ENCODE data around the gene CFAP410. TPM values are rescaled to one million over a fixed set of nuclear protein-coding genes. Genes with fewer than 3 reads are reported as not detected.

Gene CFAP410
- total RNA-seq, 2 experiments from 2014 or later, result 15.1 to 20.6 TPM

- Histone ChIP-seq H2AFZ (ENCODE audit: low read length) (peak within 1 kb of the TSS; percentile 67; the same call in 1 of the 2 replicates), H3K9me2 (ENCODE audit: insufficient read depth, low read length) (no peaks in the 10 kb centered on the region), H3K4me3 (ENCODE audit: low read depth, low read length, poor library complexity, severe bottlenecking) (peak within 1 kb of the TSS; percentile 86), H3K27ac (ENCODE audit: low read depth, low read length, poor library complexity, severe bottlenecking) (peak within 1 kb of the TSS; percentile 81), H3K79me2 (ENCODE audit: insufficient read depth, low read depth, low read length) (peaks cover 7% of the 10 kb centered on the region; the same call in 1 of the 2 replicates), H3K4me2 (ENCODE audit: low read length) (peak within 1 kb of the TSS; percentile 96), H3K9me3 (ENCODE audit: low read length) (no peaks in the 10 kb centered on the region), H4K20me1 (ENCODE audit: insufficient read depth, low read length) (no peaks in the 10 kb centered on the region; the same call in 1 of the 2 replicates), H3K4me1 (ENCODE audit: insufficient read depth, low read length, poor library complexity, severe bottlenecking) (peaks cover 87% of the 10 kb centered on the region), H3K36me3 (ENCODE audit: insufficient read depth, low read length) (no peaks in the 10 kb centered on the region)
- intact Hi-C loops (cut with micrococcal nuclease; ENCODE audit: unreplicated experiment), result no loop called here
- BruUV-seq (replicated peaks), result no TSS peak
- CTCF ChIA-PET (ENCODE audit: unreplicated experiment), result no interaction called here
- TF ChIP-seq EZH2phosphoT487 (IDR thresholded peaks at IDR 0.05; ENCODE audit: borderline replicate concordance, low read depth, low read length) (no peak), CTCF (conservative IDR thresholded peaks at IDR 0.05; ENCODE audit: low read length) (no peak)
- POLR2A ChIA-PET, result no interaction called here
- peak; percentile 81 for DNase-seq (ENCODE audit: low spot score)
These were observed 39.5 kb downstream of the CFAP410 start, which contains the start of gene PFKL for GRCh38 chr21:44299458-44300261. PFKL (plus strand) TSS chr21:44300053; CDS start chr21:44300106, 53 bp downstream.

GRCh38 chr21:44299085-44299457, 40.1 kb downstream of the CFAP410 start:
- Histone ChIP-seq H3K27ac (ENCODE audit: low read depth, low read length, poor library complexity, severe bottlenecking) (peak overlapping the region; percentile 81), H3K9me3 (ENCODE audit: low read length) (no peaks in the 10 kb centered on the region), H4K20me1 (ENCODE audit: insufficient read depth, low read length) (no peaks in the 10 kb centered on the region; the same call in 1 of the 2 replicates), H3K4me3 (ENCODE audit: low read depth, low read length, poor library complexity, severe bottlenecking) (peak overlapping the region; percentile 86), H3K4me2 (ENCODE audit: low read length) (peak overlapping the region; percentile 96), H2AFZ (ENCODE audit: low read length) (peak overlapping the region; percentile 67; the same call in 1 of the 2 replicates), H3K79me2 (ENCODE audit: insufficient read depth, low read depth, low read length) (peaks cover 7% of the 10 kb centered on the region; the same call in 1 of the 2 replicates), H3K4me1 (ENCODE audit: insufficient read depth, low read length, poor library complexity, severe bottlenecking) (peaks cover 85% of the 10 kb centered on the region), H3K9me2 (ENCODE audit: insufficient read depth, low read length) (no peaks in the 10 kb centered on the region), H3K36me3 (ENCODE audit: insufficient read depth, low read length) (no peaks in the 10 kb centered on the region)
- intact Hi-C loops (cut with micrococcal nuclease; ENCODE audit: unreplicated experiment), result no loop called here
- CTCF ChIA-PET (ENCODE audit: unreplicated experiment), result no interaction called here
- TF ChIP-seq CTCF (conservative IDR thresholded peaks at IDR 0.05; ENCODE audit: low read length), result no peak
- DNase-seq (ENCODE audit: low spot score), result peak; percentile 57
- BruUV-seq (replicated peaks), result no TSS peak
- POLR2A ChIA-PET, result no interaction called here

GRCh38 chr21:44298301-44298700, 40.9 kb downstream of the CFAP410 start:
- Histone ChIP-seq H3K4me1 (ENCODE audit: insufficient read depth, low read length, poor library complexity, severe bottlenecking) (peaks cover 78% of the 10 kb centered on the region), H3K4me3 (ENCODE audit: low read depth, low read length, poor library complexity, severe bottlenecking) (no peak overlapping the region), H4K20me1 (ENCODE audit: insufficient read depth, low read length) (no peaks in the 10 kb centered on the region), H3K79me2 (ENCODE audit: insufficient read depth, low read depth, low read length) (peaks cover 7% of the 10 kb centered on the region; the same call in 1 of the 2 replicates), H3K27ac (ENCODE audit: low read depth, low read length, poor library complexity, severe bottlenecking) (peak overlapping the region; percentile 81), H3K9me3 (ENCODE audit: low read length) (no peaks in the 10 kb centered on the region), H3K36me3 (ENCODE audit: insufficient read depth, low read length) (no peaks in the 10 kb centered on the region), H2AFZ (ENCODE audit: low read length) (no peak overlapping the region), H3K4me2 (ENCODE audit: low read length) (0 out of 2 replicates have a peak overlapping the region, but pooled peaks have one; percentile 43), H3K9me2 (ENCODE audit: insufficient read depth, low read length) (no peaks in the 10 kb centered on the region)
- intact Hi-C loops (cut with micrococcal nuclease; ENCODE audit: unreplicated experiment), result no loop called here
- peak; percentile 51 for DNase-seq (ENCODE audit: low spot score)
- ChIA-PET CTCF (ENCODE audit: unreplicated experiment) (no interaction called here), POLR2A (no interaction called here)
- BruUV-seq (replicated peaks), result no TSS peak
- no peak for TF ChIP-seq EZH2phosphoT487 (IDR thresholded peaks at IDR 0.05; ENCODE audit: borderline replicate concordance, low read depth, low read length)
- peak; percentile 59 for TF ChIP-seq CTCF (conservative IDR thresholded peaks at IDR 0.05; ENCODE audit: low read length)

Data from OCI-LY7 (cell line).